Measurements from ENCODE around the gene FBXO46. TPM values are rescaled to one million over a fixed set of nuclear protein-coding genes. Genes with fewer than 3 reads are reported as not detected.

The FBXO46 gene
- total RNA-seq, 2 experiments from 2014 or later = 32.6 to 33.9 TPM

DNA sequence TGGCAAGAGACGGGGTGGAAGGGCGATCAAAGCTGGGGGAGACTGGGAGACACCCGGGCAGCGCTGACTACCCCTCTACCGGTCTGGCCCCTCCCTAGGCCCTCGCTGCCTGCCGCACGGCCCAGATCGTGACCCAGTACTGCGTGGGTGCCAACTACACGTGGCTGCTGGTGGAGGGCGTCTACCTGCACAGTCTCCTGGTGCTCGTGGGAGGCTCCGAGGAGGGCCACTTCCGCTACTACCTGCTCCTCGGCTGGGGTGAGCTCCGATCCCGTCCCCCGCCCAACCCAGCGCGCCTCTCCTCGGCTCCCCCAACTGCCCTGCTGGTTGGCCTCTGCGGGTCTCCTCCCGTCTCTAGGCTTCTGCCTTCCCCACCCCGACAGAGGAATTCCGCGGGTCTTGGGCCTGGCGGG, 53.8 kb downstream of the FBXO46 start:
- DNase-seq (peak; percentile 62), ATAC-seq (peak; percentile 38)
- peaks cover 2% of the 10 kb centered on the region for H3K27me3 Mint-ChIP-seq (ENCODE audit: low read depth)
- H3K4me3 Mint-ChIP-seq = peak overlapping the region; percentile 60
- H3K36me3 Mint-ChIP-seq (ENCODE audit: low read depth) = no peaks in the 10 kb centered on the region
- POLR2A ChIA-PET = interaction anchor here (0.8 to 2.4 kb wide), 5 partner anchors 9 to 209 kb away, joined by 3 to 6 read pairs (median 4); partner anchors contain the start of genes FOSB, GIPR and QPCTL
- H3K9me3 Mint-ChIP-seq (ENCODE audit: insufficient read depth) = no peaks in the 10 kb centered on the region
- peak overlapping the region; percentile 52 for H3K27ac Mint-ChIP-seq
- peaks cover 25% of the 10 kb centered on the region for H3K4me1 Mint-ChIP-seq (ENCODE audit: low read depth)
- CTCF ChIA-PET = interaction anchor here (0.7 to 8.8 kb wide), 7 partner anchors 8 to 237 kb away, joined by 3 to 116 read pairs (median 4); partner anchors contain the start of genes GIPR, QPCTL and SNRPD2

DNA sequence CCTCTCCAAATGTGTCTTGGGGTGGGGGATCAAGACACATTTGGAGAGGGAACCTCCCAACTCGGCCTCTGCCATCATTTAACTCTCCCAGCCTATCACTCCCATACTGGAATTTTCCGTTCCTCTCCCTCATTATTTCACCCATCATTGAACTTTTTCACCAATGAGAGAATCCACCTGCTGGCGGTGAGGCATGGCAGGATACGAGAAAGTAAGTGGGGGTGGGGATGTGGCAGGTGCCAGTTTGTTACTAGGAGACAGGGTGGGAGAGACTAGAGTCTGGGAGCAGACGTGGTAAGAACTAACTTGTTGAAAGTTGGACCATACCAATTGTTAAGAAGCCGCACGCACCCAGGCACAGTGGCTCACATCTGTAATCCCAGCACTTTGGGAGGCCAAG, 55.8 kb downstream of the FBXO46 start:
- POLR2A ChIA-PET = interaction anchor here (0.8 kb wide), 1 partner anchor 29 kb away, joined by 3 read pairs; no protein-coding TSS in a partner anchor
- DNase-seq = no peak
- Mint-ChIP-seq H3K4me3 (no peak overlapping the region), H3K27ac (no peak overlapping the region), H3K9me3 (ENCODE audit: insufficient read depth) (no peaks in the 10 kb centered on the region), H3K4me1 (ENCODE audit: low read depth) (peaks cover 28% of the 10 kb centered on the region), H3K27me3 (ENCODE audit: low read depth) (peaks cover 4% of the 10 kb centered on the region), H3K36me3 (ENCODE audit: low read depth) (no peaks in the 10 kb centered on the region)
- no peak for ATAC-seq
- CTCF ChIA-PET = interaction anchor here (1.8 to 8.8 kb wide), 2 partner anchors 11 to 17 kb away, joined by 5 to 116 read pairs; partner anchors contain the start of genes QPCTL and SNRPD2

DNA sequence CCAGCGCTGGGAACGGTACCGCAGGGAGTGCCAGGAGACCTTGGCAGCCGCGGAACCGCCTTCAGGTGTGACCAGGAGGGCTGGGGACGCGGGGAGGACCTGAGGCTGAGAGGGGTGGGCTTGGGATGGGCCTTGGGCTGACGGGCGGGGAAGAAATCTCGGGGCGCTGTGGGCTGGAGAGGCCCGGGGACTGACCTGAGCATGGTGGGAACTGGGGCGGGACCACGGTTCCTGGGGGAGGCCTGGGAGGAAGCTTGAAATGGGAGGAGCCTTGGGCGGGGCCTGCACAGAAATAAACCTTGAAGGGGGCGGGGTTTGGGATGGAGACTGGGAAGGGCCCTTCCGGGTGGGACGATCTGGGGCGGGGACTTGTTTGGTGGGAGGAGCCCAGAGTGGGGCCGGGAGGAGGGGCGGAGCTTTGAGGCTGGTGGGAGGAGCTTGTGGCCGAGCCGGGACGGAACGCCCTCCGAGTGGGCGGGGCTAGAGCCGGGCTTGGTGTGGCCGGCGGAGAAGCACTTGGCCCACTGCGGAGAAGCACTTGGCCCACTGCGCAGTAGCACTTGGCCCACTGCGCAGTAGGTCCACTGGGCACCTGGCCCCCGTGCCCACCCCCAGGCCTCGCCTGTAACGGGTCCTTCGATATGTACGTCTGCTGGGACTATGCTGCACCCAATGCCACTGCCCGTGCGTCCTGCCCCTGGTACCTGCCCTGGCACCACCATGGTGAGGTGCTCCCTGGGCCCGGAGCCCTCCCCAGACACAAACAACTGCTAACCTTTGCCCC, 59.8 kb downstream of the FBXO46 start:
- Mint-ChIP-seq H3K27me3 (ENCODE audit: low read depth) (peaks cover 2% of the 10 kb centered on the region), H3K4me3 (peak overlapping the region; percentile 59), H3K4me1 (ENCODE audit: low read depth) (peaks cover 36% of the 10 kb centered on the region), H3K27ac (no peak overlapping the region), H3K9me3 (ENCODE audit: insufficient read depth) (no peaks in the 10 kb centered on the region), H3K36me3 (ENCODE audit: low read depth) (no peaks in the 10 kb centered on the region)
- POLR2A ChIA-PET = interaction anchor here (0.6 to 1.2 kb wide), 3 partner anchors 9 to 232 kb away, joined by 3 to 4 read pairs (median 4); no protein-coding TSS in a partner anchor
- DNase-seq (peak; percentile 81), ATAC-seq (peak; percentile 40)
- CTCF ChIA-PET = interaction anchor here (0.8 to 5.2 kb wide), 4 partner anchors 10 to 146 kb away, joined by 4 to 31 read pairs (median 10); partner anchors contain the start of genes QPCTL and SNRPD2

DNA sequence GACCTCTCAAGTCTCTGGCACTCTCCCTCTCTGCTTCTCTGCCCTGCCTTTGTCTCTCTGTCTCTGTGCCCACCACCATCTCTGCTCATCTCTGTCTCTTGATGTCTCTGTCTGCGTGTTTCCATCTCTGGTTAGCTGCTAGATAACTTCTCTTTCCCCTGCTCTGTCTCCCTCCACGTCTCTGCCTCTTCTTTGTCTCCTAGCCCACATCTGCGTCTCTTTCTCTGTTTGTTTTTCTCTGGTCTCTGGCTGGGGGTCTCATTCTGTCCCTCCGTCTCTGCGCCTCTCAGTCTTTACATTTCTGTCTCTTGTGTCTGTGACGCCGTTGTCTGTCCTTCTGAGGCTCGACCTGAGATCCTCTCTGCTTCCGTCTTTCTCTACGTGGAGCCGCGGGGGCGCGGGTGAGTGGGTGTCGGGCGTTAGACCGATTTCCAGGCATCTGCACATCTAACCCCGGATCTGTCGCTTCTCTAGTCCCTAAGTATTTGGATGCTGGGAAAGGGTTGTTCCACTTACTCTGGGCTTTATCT, 62.3 kb downstream of the FBXO46 start:
- H3K4me1 Mint-ChIP-seq (ENCODE audit: low read depth) = peaks cover 43% of the 10 kb centered on the region
- H3K27ac Mint-ChIP-seq = peak overlapping the region; percentile 73
- peak overlapping the region; percentile 85 for H3K4me3 Mint-ChIP-seq
- POLR2A ChIA-PET = interaction anchor here (0.7 to 2.4 kb wide), 3 partner anchors 9 to 124 kb away, joined by 3 to 6 read pairs (median 6); no protein-coding TSS in a partner anchor
- DNase-seq (peak; percentile 38), ATAC-seq (peak; percentile 38)
- H3K36me3 Mint-ChIP-seq (ENCODE audit: low read depth) = no peaks in the 10 kb centered on the region
- peaks cover 2% of the 10 kb centered on the region for H3K27me3 Mint-ChIP-seq (ENCODE audit: low read depth)
- H3K9me3 Mint-ChIP-seq (ENCODE audit: insufficient read depth) = no peaks in the 10 kb centered on the region
- CTCF ChIA-PET = interaction anchor here (0.9 to 5.2 kb wide), 9 partner anchors 9 to 190 kb away, joined by 3 to 31 read pairs (median 5); partner anchors contain the start of genes QPCTL, SIX5 and SNRPD2

DNA sequence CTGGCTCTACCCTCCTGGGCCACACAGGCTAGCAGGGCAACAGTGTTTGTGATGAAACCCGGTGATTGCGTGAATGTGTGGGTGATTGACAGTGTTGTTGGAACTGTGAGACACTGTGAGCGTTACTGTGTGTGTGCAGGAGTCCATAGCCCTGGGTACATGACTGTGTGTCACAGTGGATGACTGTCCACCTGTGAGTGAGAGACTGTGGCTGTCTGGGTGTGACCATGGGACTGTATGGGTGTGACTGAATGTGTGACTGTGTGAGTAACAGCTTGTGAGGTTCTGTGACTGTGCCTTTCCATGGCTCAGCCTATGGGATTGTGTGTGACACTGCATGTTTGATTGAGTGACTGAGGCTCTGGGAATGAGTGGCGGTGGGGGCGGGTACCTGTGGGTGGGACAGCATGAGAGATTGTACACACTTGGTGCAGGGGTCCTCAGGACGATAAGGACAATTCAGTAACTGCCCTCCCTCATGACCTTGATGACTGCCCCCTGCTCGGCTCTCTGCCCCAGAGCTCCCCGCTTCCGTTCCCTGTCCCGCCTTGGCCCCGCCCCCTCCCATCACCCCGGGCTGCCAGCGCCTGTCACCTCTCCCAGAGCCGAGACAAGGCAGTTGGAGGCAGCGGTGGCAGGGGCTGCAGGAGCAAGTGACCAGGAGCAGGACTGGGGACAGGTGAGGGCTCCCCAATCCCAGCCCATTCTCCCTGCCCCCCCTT, 62.9 kb downstream of the FBXO46 start, which contains the start of gene GIPR:
TSS of gene GIPR (plus strand) at position 602 of the 722 bp plus-strand sequence. CDS start 1,300 bp downstream, outside the sequence.
- DNase-seq (peak; percentile 82), ATAC-seq (peak; percentile 62)
- H3K27me3 Mint-ChIP-seq (ENCODE audit: low read depth) = peaks cover 2% of the 10 kb centered on the region
- no peaks in the 10 kb centered on the region for H3K36me3 Mint-ChIP-seq (ENCODE audit: low read depth)
- CTCF ChIA-PET = interaction anchor here (0.8 to 5.2 kb wide), 9 partner anchors 10 to 183 kb away, joined by 3 to 31 read pairs (median 4); partner anchors contain the start of genes QPCTL, SIX5 and SNRPD2
- peaks cover 43% of the 10 kb centered on the region for H3K4me1 Mint-ChIP-seq (ENCODE audit: low read depth)
- peak within 1 kb of the TSS; percentile 85 for H3K4me3 Mint-ChIP-seq
- peak within 1 kb of the TSS; percentile 73 for H3K27ac Mint-ChIP-seq
- POLR2A ChIA-PET = interaction anchor here (0.7 to 2.4 kb wide), 3 partner anchors 10 to 124 kb away, joined by 3 to 6 read pairs (median 6); no protein-coding TSS in a partner anchor
- no peaks in the 10 kb centered on the region for H3K9me3 Mint-ChIP-seq (ENCODE audit: insufficient read depth)

DNA sequence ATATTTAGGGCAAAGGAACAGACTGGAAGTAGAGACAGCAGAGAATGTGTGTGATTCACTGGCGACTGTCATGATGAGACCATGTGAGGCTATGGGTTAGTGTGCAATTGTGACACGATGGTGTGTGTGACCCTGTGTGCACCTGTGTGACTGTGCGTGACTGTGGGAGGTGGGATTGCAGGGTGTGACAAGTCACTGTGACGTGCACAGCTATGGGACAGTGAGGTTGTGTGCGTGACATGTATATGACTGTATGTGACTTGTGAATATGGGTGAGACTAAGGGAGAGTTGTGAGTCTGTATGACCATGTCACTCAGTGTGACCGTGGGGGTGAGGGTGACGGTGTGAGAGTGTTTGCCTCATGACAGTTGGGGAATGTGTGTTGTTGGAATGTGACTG, 66.1 kb downstream of the FBXO46 start:
- Mint-ChIP-seq H3K27ac (no peak overlapping the region), H3K36me3 (ENCODE audit: low read depth) (no peaks in the 10 kb centered on the region), H3K4me3 (no peak overlapping the region), H3K4me1 (ENCODE audit: low read depth) (peaks cover 28% of the 10 kb centered on the region), H3K9me3 (ENCODE audit: insufficient read depth) (no peaks in the 10 kb centered on the region), H3K27me3 (ENCODE audit: low read depth) (peaks cover 5% of the 10 kb centered on the region)
- ATAC-seq (no peak), DNase-seq (no peak)
- ChIA-PET CTCF (interaction anchor here (1.3 to 1.5 kb wide), 2 partner anchors 17 to 28 kb away, joined by 5 to 6 read pairs; partner anchors contain the start of gene QPCTL), POLR2A (no interaction called here)

DNA sequence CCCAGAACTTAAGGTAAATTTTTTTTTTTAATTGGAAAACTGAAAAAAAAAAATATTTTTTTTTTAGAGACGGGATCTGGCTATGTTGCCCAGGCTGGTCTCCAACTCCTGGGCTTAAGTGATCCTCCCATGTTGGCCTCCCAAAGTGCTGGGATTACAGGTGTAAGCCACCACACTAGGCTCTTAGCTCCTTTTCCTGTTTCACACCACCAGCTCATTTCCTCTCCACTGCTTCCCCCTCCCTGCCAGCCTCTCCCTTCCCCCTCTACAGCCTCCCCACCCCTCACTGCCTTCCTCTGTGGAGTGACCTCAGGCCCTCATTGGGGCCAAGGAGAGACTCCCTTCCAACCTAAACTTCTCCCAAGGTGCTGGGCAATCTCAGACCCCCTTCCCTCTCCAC, 66.9 kb downstream of the FBXO46 start:
- no peaks in the 10 kb centered on the region for H3K36me3 Mint-ChIP-seq (ENCODE audit: low read depth)
- no peaks in the 10 kb centered on the region for H3K9me3 Mint-ChIP-seq (ENCODE audit: insufficient read depth)
- H3K4me3 Mint-ChIP-seq = no peak overlapping the region
- H3K4me1 Mint-ChIP-seq (ENCODE audit: low read depth) = peaks cover 21% of the 10 kb centered on the region
- H3K27ac Mint-ChIP-seq = no peak overlapping the region
- H3K27me3 Mint-ChIP-seq (ENCODE audit: low read depth) = peaks cover 9% of the 10 kb centered on the region
- ChIA-PET CTCF (no interaction called here), POLR2A (no interaction called here)
- ATAC-seq (no peak), DNase-seq (no peak)

DNA sequence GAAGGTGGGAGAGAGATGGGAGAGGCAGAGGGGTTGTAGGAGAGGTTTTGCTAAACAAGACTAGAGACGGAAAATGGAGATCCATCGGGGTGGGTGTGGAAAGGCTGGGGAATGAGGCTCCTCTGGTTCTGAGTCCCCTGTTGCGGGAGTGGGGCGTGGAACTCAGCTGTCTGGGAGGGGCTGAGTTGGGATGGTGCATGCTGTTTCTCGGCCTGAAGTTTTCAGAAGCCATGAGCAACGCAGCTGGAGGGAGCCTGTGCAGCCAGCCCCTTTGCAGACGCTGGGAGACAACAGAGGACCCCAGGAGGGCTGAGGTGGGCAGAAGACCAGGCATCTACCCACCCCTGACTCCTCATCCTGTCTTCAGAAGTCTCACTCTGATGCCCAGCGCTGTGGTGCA, 70.1 kb downstream of the FBXO46 start:
- Mint-ChIP-seq H3K9me3 (ENCODE audit: insufficient read depth) (no peaks in the 10 kb centered on the region), H3K27ac (no peak overlapping the region)
- CTCF ChIA-PET = interaction anchor here (1.2 to 1.3 kb wide), 2 partner anchors 20 to 182 kb away, joined by 3 read pairs; no protein-coding TSS in a partner anchor

More for the DNA sequence above, 70.1 kb downstream of the FBXO46 start:
- Mint-ChIP-seq H3K36me3 (ENCODE audit: low read depth) (no peaks in the 10 kb centered on the region), H3K4me1 (ENCODE audit: low read depth) (peaks cover 7% of the 10 kb centered on the region), H3K4me3 (no peak overlapping the region), H3K27me3 (ENCODE audit: low read depth) (peaks cover 12% of the 10 kb centered on the region)
- DNase-seq = no peak
- no peak for ATAC-seq
- POLR2A ChIA-PET = no interaction called here

Small RNA genes within 50 kb of the gene (microRNA-seq; reads per million reads assigned to microRNA genes)
- gene MIR642A (not detected), gene MIR642B (not detected)

Other genes starting within 250 kb of the FBXO46 start
- gene RTN2, start 233.8 kb downstream of the FBXO46 start, total RNA-seq = 1 to 10 TPM; 2.0 to 3.4 TPM
- gene PPM1N, start 232.5 kb downstream of the FBXO46 start, total RNA-seq = 1 to 10 TPM; 1.6 to 3.2 TPM
- gene VASP, start 223.4 kb downstream of the FBXO46 start, total RNA-seq = 100 to 1,000 TPM; 215 to 222 TPM
- gene OPA3, start 146.1 kb downstream of the FBXO46 start, total RNA-seq = 10 to 100 TPM; 13.4 to 14.9 TPM
- not detected for gene GPR4, start 128.7 kb downstream of the FBXO46 start, total RNA-seq
- 10 to 100 TPM; 93.6 to 97.6 TPM for gene EML2, start 91.5 kb downstream of the FBXO46 start, total RNA-seq
- 1 to 10 TPM; 7.0 to 9.2 TPM for gene GIPR, start 62.7 kb downstream of the FBXO46 start, total RNA-seq
- 100 to 1,000 TPM; 634 to 652 TPM for gene SNRPD2, start 38.9 kb downstream of the FBXO46 start, total RNA-seq
- 1 to 10 TPM; 6.7 to 8.0 TPM for gene QPCTL, start 38.2 kb downstream of the FBXO46 start, total RNA-seq
- gene MEIOSIN, start 2.5 kb upstream of the FBXO46 start, total RNA-seq = not detected
- under 1 TPM; 0.53 to 0.89 TPM for gene SIX5, start 38.4 kb upstream of the FBXO46 start, total RNA-seq
- 10 to 100 TPM in 1 of 2 experiments, 1 to 10 TPM in 1; 9.9 to 14.4 TPM for gene DMPK, start 51.6 kb upstream of the FBXO46 start, total RNA-seq
- gene DMWD, start 61.9 kb upstream of the FBXO46 start, total RNA-seq = 10 to 100 TPM; 20.6 TPM
- under 1 TPM; 0.55 to 0.68 TPM for gene RSPH6A, start 84.4 kb upstream of the FBXO46 start, total RNA-seq
- gene SYMPK, start 132.3 kb upstream of the FBXO46 start, total RNA-seq = 10 to 100 TPM; 97.3 to 98.3 TPM
- not detected for gene FOXA3, start 133.4 kb upstream of the FBXO46 start, total RNA-seq
- 10 to 100 TPM; 18.0 to 19.1 TPM for gene IRF2BP1, start 155.2 kb upstream of the FBXO46 start, total RNA-seq
- 10 to 100 TPM; 10.4 to 11.3 TPM for gene MYPOP, start 171.7 kb upstream of the FBXO46 start, total RNA-seq
- not detected for gene NANOS2, start 183.9 kb upstream of the FBXO46 start, total RNA-seq
- gene NOVA2, start 243.0 kb upstream of the FBXO46 start, total RNA-seq = not detected